Epithelial cell of proximal tubule (primary cell): ENCODE results near the gene SLC9B1. TPM values are rescaled to one million over a fixed set of nuclear protein-coding genes. Genes with fewer than 3 reads are reported as not detected.

ENCODE experiments used
- DNase-seq: peaks from one replicate; pipeline ENCODE4 v3.0.0-alpha.2; 2011; ENCODE audit warnings: low read depth
- H3K4me3 ChIP-seq: 2 replicates; pipeline ENCODE4 v1.5.1; 2011; ENCODE audit warnings: low read depth, mild to moderate bottlenecking, low read length
- total RNA-seq: library from RNA; depleted of rRNA; stranded (reverse); fragments of >200 nt; gene quantifications from 2 replicates; pipeline ENCODE4 v1.2.3, GENCODE V29; 2015
- TF ChIP-seq, protein P1 (sequence below): conservative IDR thresholded peaks from 2 replicates; pipeline ENCODE4 v1.5.1; 2012; ENCODE audit warnings: low read depth, mild to moderate bottlenecking, low read length

The SLC9B1 gene
- total RNA-seq, 1 donor from 2014 or later = 1.1 TPM

DNA sequence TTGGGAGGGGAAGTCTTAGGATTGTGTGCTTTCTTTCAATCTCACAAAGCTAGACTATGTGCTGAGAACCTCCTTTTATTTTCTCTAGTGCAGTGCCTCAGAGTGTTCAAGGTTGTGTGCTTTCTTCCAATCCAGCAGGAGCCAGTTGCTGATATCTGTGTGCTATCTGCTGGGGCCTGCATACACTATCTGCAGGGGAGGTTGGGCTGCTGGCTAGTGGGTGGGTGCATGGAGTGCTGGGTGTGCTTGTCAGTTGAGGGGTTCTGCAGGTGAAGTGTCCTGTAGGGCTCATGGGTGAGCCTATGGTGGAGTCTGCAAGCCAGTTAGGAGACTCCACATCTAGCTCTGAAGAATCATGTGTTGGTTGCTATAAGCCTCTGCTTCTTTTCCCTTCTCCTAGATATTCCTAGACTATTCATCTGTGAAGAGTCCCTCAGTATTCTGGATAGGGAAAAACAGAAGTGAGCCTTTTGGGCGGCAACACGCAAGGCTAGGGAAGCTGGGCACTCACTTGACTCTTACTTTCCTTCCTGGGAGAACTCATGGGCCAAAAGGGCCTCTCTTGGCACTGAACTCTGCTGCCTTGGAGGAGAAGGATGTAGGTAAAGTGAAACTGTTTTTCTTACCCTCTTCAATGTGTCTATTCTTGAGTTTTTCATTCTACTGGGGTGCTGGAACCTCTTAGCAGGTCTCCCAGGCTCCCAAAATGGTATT lies 158.7 kb downstream of the SLC9B1 start:
- no peak for DNase-seq
- no peak overlapping the region for H3K4me3 ChIP-seq
- TF ChIP-seq, protein P1, sequence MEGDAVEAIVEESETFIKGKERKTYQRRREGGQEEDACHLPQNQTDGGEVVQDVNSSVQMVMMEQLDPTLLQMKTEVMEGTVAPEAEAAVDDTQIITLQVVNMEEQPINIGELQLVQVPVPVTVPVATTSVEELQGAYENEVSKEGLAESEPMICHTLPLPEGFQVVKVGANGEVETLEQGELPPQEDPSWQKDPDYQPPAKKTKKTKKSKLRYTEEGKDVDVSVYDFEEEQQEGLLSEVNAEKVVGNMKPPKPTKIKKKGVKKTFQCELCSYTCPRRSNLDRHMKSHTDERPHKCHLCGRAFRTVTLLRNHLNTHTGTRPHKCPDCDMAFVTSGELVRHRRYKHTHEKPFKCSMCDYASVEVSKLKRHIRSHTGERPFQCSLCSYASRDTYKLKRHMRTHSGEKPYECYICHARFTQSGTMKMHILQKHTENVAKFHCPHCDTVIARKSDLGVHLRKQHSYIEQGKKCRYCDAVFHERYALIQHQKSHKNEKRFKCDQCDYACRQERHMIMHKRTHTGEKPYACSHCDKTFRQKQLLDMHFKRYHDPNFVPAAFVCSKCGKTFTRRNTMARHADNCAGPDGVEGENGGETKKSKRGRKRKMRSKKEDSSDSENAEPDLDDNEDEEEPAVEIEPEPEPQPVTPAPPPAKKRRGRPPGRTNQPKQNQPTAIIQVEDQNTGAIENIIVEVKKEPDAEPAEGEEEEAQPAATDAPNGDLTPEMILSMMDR = no peak

DNA sequence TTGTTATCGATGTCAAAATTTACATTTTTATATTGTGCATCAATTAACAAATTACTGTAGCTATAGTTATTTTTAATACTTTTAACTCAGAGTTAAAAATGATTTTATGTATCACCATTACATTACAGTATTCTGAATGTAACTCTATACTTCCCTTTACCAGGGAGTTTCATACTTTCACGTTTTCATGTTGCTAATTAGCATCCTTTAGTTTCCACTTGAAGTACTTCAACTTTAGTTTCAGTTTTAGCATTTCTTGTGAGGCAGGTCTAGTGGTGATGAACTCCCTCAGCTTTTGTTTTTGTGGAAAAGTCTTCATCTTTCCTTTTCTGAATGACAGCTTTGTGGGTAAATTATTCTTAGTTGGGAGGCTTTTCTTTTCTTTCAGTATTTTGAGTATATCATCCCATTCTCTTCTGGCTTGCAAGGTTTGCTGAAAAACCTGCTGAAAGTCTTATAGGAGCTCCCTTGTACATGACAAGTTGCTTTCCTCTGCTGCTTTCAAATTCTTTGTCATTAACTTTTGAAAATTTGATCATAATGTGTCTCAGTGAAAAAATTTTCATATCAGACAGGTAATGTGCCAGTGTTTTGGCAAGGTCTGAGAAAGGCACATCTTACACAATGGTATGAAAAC lies 160.6 kb downstream of the SLC9B1 start:
- no peak for DNase-seq
- TF ChIP-seq, protein P1 = no peak
- no peak overlapping the region for H3K4me3 ChIP-seq

Other genes with a start within 250 kb of the SLC9B1 start
- gene UBE2D3, start 192.2 kb downstream of the SLC9B1 start, total RNA-seq = 283 and 375 TPM in 2 replicates
- gene CISD2, start 150.7 kb downstream of the SLC9B1 start, total RNA-seq = 29.2 and 29.9 TPM in 2 replicates
- gene SLC9B2, start 57.1 kb upstream of the SLC9B1 start, total RNA-seq = 7.0 and 9.0 TPM in 2 replicates
- 29.4 and 78.4 TPM in 2 replicates for gene BDH2, start 80.1 kb upstream of the SLC9B1 start, total RNA-seq
- 23.4 and 24.3 TPM in 2 replicates for gene CENPE, start 178.6 kb upstream of the SLC9B1 start, total RNA-seq